NCI-H2196 (cell line): ENCODE data around the gene HINFP.
"Not testable (repeated sequence)": the region's sequence is repeated elsewhere in the genome, so short reads cannot be mapped to it uniquely, and the experiment has no call there.

ENCODE experiments used
- DNase-seq: peaks from one replicate; lab custom pipeline; 2025; ENCODE audit not compliant: unreplicated experiment; lab: John Stamatoyannopoulos, UW

HINFP gene

GRCh38 chr11:119099711-119100110 is 21.7 kb upstream of the HINFP start:
- DNase-seq = no peak

- DNase-seq = peak; percentile 30
Measured at GRCh38 chr11:119100246-119100970, 21.0 kb upstream of the HINFP start.

GRCh38 chr11:119100994-119101758 is 20.2 kb upstream of the HINFP start:
- DNase-seq = no peak

GRCh38 chr11:119101759-119102423 is 19.5 kb upstream of the HINFP start, which contains the start of gene DPAGT1:
DPAGT1 (minus strand) TSS chr11:119101853; CDS start chr11:119101655, 198 bp downstream.
- DNase-seq = peak; percentile 95

DNA sequence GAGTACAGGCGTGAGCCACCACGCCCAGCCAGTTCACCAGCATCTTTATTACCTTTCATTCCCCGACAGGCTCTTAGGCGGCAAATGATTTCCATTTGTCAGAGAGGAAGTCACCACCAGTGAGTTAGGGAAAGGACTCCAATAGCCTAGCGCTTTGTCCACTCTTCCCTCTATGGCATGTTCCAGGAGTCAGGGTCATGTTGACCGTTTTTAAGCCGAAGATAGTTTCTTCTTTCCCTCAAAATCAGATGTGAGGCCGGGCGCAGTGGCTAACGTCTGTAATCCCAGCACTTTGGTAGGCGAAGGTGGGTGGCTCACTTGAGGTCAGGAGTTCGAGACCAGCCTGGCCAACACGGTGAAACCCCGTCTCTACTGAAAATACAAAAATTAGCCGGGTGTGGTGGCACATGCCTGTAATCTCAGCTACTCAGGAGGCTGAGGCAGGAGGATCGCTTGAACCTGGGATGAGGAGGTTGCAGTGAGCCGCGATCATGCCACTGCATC is 18.2 kb upstream of the HINFP start:
- DNase-seq = not testable (repeated sequence)

GRCh38 chr11:119103793-119104192 is 17.6 kb upstream of the HINFP start:
- DNase-seq = no peak

- DNase-seq = peak; percentile 91
Measured at GRCh38 chr11:119106564-119107537, 14.5 kb upstream of the HINFP start, which contains the start of gene C2CD2L. C2CD2L (plus strand) TSS chr11:119107344; CDS start chr11:119107742, 398 bp downstream.

DNA sequence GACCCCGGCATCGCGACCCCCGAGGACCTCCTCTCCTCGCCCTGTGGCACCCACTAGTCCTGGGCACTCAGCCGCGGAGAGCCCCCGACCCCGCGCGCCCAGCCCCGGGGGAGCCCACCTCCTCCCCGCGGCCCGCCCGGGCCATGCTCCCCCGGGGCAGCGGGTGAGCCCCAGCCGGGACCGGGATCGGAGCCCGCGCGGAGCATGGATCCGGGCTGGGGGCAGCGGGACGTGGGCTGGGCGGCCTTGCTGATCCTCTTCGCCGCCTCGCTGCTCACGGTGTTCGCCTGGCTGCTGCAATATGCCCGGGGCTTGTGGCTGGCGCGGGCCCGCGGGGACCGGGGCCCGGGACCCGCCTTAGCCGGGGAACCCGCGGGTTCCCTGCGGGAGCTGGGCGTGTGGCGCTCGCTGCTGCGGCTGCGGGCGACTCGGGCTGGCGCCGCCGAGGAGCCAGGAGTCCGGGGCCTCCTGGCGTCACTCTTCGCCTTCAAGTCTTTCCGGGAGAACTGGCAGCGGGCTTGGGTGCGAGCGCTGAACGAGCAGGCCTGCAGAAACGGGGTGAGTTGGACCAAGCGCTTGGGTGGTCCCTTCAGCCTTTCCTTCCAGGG is 13.7 kb upstream of the HINFP start:
- DNase-seq = no peak

DNA sequence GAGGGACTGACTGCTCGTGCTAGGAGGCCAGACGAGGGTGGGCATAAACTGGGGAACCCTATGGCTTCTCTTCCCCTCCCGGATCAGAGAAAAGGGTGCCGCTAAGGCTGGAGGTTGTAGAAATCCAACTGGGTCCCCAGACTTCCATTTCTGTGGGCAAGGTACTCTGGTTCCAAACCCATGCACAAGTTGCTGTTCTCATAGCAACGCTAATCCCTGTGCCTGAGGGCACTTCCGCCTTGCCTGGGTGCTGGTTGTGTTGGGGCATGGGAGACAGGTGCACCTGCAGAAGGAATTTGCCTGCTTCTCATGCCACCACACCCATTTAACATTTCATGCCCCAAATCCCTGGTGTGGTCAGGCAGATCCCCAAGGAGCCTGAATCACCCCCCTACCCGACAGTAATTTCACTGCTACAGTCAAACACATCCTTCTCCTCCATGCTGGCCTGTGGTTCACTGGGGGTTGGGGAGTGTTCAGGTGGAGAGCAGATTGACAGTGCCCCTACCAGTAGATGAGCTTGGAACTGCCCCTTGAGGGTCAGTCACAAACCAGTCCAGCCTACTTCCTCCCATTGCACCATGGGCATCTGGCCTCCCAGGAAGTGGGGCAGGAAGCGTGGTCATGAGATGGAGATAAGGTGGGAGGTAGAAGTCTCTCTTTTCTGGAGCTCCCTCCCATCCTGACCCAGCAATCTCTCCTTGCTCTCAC is 13.1 kb upstream of the HINFP start:
- DNase-seq = peak; percentile 59

GRCh38 chr11:119108857-119109221 is 12.5 kb upstream of the HINFP start:
- no peak for DNase-seq

- DNase-seq = no peak
Measured at GRCh38 chr11:119109843-119110242, 11.5 kb upstream of the HINFP start.

DNA sequence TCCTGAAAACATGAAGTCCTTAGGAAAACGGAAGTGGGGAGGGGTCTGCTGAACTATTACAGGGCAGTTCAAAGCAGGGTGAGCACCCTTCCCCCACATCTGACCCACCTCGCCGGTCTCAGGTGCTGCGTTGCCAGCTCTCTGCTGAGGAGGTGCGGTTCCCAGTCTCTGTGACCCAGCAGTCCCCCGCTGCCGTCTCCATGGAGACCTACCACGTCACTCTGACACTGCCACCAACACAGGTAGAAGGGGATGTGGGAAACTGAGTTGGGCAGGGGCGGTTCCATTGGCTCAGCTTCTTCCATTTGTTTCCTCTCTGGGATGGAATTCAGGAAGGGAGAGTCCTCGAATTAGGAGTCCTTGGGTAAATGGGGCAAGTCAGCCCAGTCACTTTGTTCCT is 10.9 kb upstream of the HINFP start:
- no peak for DNase-seq

GRCh38 chr11:119111361-119111925 is 9.9 kb upstream of the HINFP start:
- DNase-seq = no peak

- DNase-seq = no peak
Measured at GRCh38 chr11:119112314-119113020, 8.9 kb upstream of the HINFP start.

DNA sequence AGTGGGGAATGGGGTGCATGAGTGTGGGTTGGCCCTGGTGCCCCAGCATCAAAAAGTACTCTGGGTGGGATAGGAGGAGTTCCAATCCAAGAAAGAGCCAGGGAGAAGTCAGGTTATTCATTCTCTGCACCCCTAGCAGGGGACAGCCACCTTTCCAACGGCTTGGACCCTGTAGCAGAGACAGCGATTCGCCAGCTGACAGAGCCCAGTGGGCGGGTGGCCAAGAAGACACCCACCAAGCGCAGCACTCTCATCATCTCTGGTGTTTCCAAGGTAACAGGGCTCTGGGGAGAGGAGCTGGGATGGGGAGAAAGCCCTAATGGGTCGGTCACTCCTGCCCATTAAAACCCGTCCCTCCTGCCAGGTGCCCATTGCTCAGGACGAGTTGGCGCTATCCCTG is 7.7 kb upstream of the HINFP start:
- no peak for DNase-seq

DNA sequence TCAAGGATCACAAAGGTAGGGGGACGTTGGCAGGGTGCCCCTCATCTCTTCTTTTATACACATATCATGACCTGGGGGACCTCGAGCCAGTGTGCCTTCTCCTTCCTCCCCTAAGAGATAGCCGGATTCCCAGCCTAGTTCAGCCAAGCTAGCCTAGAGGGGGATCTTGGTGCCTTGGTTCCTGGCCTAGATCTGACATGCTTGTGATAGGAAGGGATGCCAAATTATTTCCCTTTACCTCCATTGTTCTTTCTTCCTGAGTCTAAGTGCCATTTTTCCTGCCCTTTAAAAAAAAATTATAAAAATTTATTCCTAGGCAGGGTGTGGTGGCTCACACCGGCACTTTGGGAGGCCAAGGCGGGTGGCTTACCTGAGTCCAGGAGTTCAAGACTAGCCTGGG is 7.0 kb upstream of the HINFP start:
- no peak for DNase-seq

GRCh38 chr11:119115484-119116234 is 5.7 kb upstream of the HINFP start:
- DNase-seq = no peak

GRCh38 chr11:119116235-119116594 is 5.2 kb upstream of the HINFP start:
- no peak for DNase-seq
